Endothelial cell of umbilical vein (primary cell): ENCODE data around the gene CCND1.

ENCODE experiments used
- EZH2 ChIP-seq: IDR thresholded peaks from 2 replicates; pipeline ENCODE4 v1.6.1; 2012; ENCODE audit warnings: borderline replicate concordance, low read depth, mild to moderate bottlenecking, moderate library complexity, low read length, inconsistent platforms; ENCODE audit not compliant: severe bottlenecking
- GATA2 ChIP-seq: IDR thresholded peaks from 2 replicates; pipeline ENCODE4 v1.7.0; 2011; ENCODE audit warnings: low read depth, mild to moderate bottlenecking, moderate library complexity, mixed read lengths, low read length; ENCODE audit not compliant: insufficient read length, insufficient read depth
- MAX ChIP-seq: IDR thresholded peaks from 2 replicates; pipeline ENCODE4 v1.6.1; 2011; ENCODE audit not compliant: insufficient read depth, insufficient read length
- MYC ChIP-seq: IDR thresholded peaks from one replicate; pipeline ENCODE4 v1.6.1; 2011; ENCODE audit warnings: mild to moderate bottlenecking, low read depth, low read length
- POLR2A ChIP-seq: IDR thresholded peaks from 2 replicates; pipeline ENCODE4 v1.6.1; 2012; ENCODE audit warnings: low read depth, mild to moderate bottlenecking, control low read depth, low read length
- POLR2AphosphoS5 ChIP-seq: IDR thresholded peaks from 2 replicates; pipeline ENCODE4 v1.6.1; 2012; ENCODE audit warnings: low read depth, mild to moderate bottlenecking, control low read depth, low read length, moderate library complexity; ENCODE audit not compliant: insufficient read depth
- TF ChIP-seq, protein P1 (sequence below), 2 donors: IDR thresholded peaks; 1 replicate in 1 of 2; 2 replicates in 1 of 2; pipeline ENCODE4 v1.5.1; 2011; ENCODE audit warnings: low read length in 2 of 2, mild to moderate bottlenecking in 2 of 2, moderate library complexity in 2 of 2, control low read depth in 1 of 2, inconsistent platforms in 1 of 2, low read depth in 1 of 2; ENCODE audit not compliant: insufficient read depth in 1 of 2; ENCODE audit errors: extremely low read depth in 1 of 2

DNA sequence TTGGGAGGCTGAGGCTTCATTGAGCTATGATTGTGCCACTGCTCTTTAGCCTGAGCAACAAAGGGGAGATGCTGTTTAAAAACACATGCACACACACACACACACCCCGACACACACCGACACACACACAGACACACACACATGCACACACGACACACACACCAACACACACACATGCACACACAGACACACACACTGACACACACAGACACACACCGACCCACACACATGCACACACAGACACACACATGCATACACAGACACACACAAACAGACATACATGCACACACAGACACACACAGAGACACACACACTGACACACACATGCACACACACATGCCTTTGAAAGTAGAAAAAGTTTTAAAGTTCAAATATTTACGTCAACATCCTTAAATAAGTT lies 39.7 kb downstream of the CCND1 start:
- TF ChIP-seq, protein P1, sequence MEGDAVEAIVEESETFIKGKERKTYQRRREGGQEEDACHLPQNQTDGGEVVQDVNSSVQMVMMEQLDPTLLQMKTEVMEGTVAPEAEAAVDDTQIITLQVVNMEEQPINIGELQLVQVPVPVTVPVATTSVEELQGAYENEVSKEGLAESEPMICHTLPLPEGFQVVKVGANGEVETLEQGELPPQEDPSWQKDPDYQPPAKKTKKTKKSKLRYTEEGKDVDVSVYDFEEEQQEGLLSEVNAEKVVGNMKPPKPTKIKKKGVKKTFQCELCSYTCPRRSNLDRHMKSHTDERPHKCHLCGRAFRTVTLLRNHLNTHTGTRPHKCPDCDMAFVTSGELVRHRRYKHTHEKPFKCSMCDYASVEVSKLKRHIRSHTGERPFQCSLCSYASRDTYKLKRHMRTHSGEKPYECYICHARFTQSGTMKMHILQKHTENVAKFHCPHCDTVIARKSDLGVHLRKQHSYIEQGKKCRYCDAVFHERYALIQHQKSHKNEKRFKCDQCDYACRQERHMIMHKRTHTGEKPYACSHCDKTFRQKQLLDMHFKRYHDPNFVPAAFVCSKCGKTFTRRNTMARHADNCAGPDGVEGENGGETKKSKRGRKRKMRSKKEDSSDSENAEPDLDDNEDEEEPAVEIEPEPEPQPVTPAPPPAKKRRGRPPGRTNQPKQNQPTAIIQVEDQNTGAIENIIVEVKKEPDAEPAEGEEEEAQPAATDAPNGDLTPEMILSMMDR (IDR thresholded peaks at IDR 0.05; ENCODE audit: extremely low read depth in 1 of 2, insufficient read depth in 1 of 2, low read depth in 1 of 2, low read length in 2 of 2) = no peak
- TF ChIP-seq EZH2 (no peak), POLR2A (no peak), MAX (no peak), GATA2 (no peak), POLR2AphosphoS5 (no peak), MYC (no peak)
